Chondrocyte (in vitro differentiated cells): ENCODE data around the gene IFIT2. TPM values are rescaled to one million over a fixed set of nuclear protein-coding genes. Genes with fewer than 3 reads are reported as not detected.

Experiments
- DNase-seq: peaks from one replicate; pipeline ENCODE4 v3.0.0; 2021; ENCODE audit warnings: mixed read lengths, low spot score
- H3K27ac Mint-ChIP-seq: one replicate; pipeline ENCODE4 v1.8.0; 2021; ENCODE audit warnings: mild to moderate bottlenecking, moderate library complexity, mixed read lengths; ENCODE audit not compliant: unreplicated experiment
- H3K27me3 Mint-ChIP-seq: 2 replicates; pipeline ENCODE4 v1.8.0; 2021; ENCODE audit warnings: low read depth, mixed read lengths
- H3K36me3 Mint-ChIP-seq: 2 replicates; pipeline ENCODE4 v1.8.0; 2021; ENCODE audit warnings: low read depth, mixed read lengths
- H3K4me1 Mint-ChIP-seq: 2 replicates; pipeline ENCODE4 v1.8.0; 2021; ENCODE audit warnings: low read depth, mild to moderate bottlenecking, mixed read lengths
- H3K4me3 Mint-ChIP-seq: one replicate; pipeline ENCODE4 v1.8.0; 2021; ENCODE audit warnings: mild to moderate bottlenecking, moderate library complexity, mixed read lengths; ENCODE audit not compliant: unreplicated experiment
- H3K9me3 Mint-ChIP-seq: 2 replicates; pipeline ENCODE4 v1.8.0; 2021; ENCODE audit warnings: low read depth, mixed read lengths
- CTCF ChIP-seq: fragments of 200-600 bp; sonication (generic); IDR thresholded peaks from 2 replicates; pipeline ENCODE4 v1.5.0; 2021; ENCODE audit warnings: antibody characterized with exemption, mild to moderate bottlenecking, moderate library complexity
- total RNA-seq: library from RNA; stranded (reverse); gene quantifications from 3 replicates; pipeline ENCODE4 v1.2.1, GENCODE V29; 2021

IFIT2 gene
- total RNA-seq, 1 donor from 2014 or later = 3.3 TPM

- Mint-ChIP-seq H3K4me3 (no peak overlapping the region), H3K27me3 (no peaks in the 10 kb centered on the region), H3K9me3 (no peaks in the 10 kb centered on the region), H3K4me1 (peaks cover 22% of the 10 kb centered on the region), H3K27ac (no peak overlapping the region), H3K36me3 (peaks cover 6% of the 10 kb centered on the region)
- DNase-seq = no peak
- no peak for TF ChIP-seq CTCF
Observed at GRCh38 chr10:89337484-89337883, 35.6 kb downstream of the IFIT2 start.

- H3K27me3 Mint-ChIP-seq = no peaks in the 10 kb centered on the region
- H3K27ac Mint-ChIP-seq = no peak overlapping the region
- no peak for DNase-seq
- peaks cover 6% of the 10 kb centered on the region for H3K36me3 Mint-ChIP-seq
- TF ChIP-seq CTCF = no peak
- H3K4me3 Mint-ChIP-seq = no peak overlapping the region
- H3K9me3 Mint-ChIP-seq = no peaks in the 10 kb centered on the region
- peaks cover 14% of the 10 kb centered on the region for H3K4me1 Mint-ChIP-seq
Observed at GRCh38 chr10:89338713-89339112, 36.9 kb downstream of the IFIT2 start.

GRCh38 chr10:89339875-89340274 lies 38.0 kb downstream of the IFIT2 start:
- no peak for TF ChIP-seq CTCF
- peaks cover 9% of the 10 kb centered on the region for H3K4me1 Mint-ChIP-seq
- no peaks in the 10 kb centered on the region for H3K9me3 Mint-ChIP-seq
- DNase-seq = no peak
- no peak overlapping the region for H3K4me3 Mint-ChIP-seq
- no peak overlapping the region for H3K27ac Mint-ChIP-seq
- peaks cover 6% of the 10 kb centered on the region for H3K36me3 Mint-ChIP-seq
- no peaks in the 10 kb centered on the region for H3K27me3 Mint-ChIP-seq

- TF ChIP-seq CTCF = no peak
- no peak for DNase-seq
- no peak overlapping the region for H3K4me3 Mint-ChIP-seq
- no peaks in the 10 kb centered on the region for H3K9me3 Mint-ChIP-seq
- H3K4me1 Mint-ChIP-seq = peaks cover 13% of the 10 kb centered on the region
- H3K27ac Mint-ChIP-seq = no peak overlapping the region
- H3K36me3 Mint-ChIP-seq = peaks cover 6% of the 10 kb centered on the region
- H3K27me3 Mint-ChIP-seq = no peaks in the 10 kb centered on the region
Observed at GRCh38 chr10:89341649-89342048, 39.8 kb downstream of the IFIT2 start.

- H3K4me3 Mint-ChIP-seq = no peak overlapping the region
- peaks cover 6% of the 10 kb centered on the region for H3K36me3 Mint-ChIP-seq
- H3K9me3 Mint-ChIP-seq = no peaks in the 10 kb centered on the region
- H3K27me3 Mint-ChIP-seq = no peaks in the 10 kb centered on the region
- H3K27ac Mint-ChIP-seq = no peak overlapping the region
- no peak for TF ChIP-seq CTCF
- peaks cover 13% of the 10 kb centered on the region for H3K4me1 Mint-ChIP-seq
- DNase-seq = no peak
Observed at GRCh38 chr10:89342206-89342958, 40.5 kb downstream of the IFIT2 start.
